GM08714 (cell line): ENCODE results near the gene MKNK2.
"Not testable (repeated sequence)": the region's sequence is repeated elsewhere in the genome, so short reads cannot be mapped to it uniquely, and the experiment has no call there.

Experiments used
- H3K4me3 ChIP-seq: fragments of 200-500 bp; sonication (Bioruptor generic); 2 replicates; pipeline ENCODE4 v1.5.1; 2014; ENCODE audit warnings: mild to moderate bottlenecking, low read length, inconsistent platforms
- ZNF274 ChIP-seq: IDR thresholded peaks from 2 replicates; pipeline ENCODE4 v1.6.1; 2012; ENCODE audit warnings: mild to moderate bottlenecking, low read depth, low read length

MKNK2 gene

GRCh38 chr19:1992759-1993260, 58.2 kb downstream of the MKNK2 start:
- no peak overlapping the region for H3K4me3 ChIP-seq
- no peak for TF ChIP-seq ZNF274

GRCh38 chr19:1991018-1991913, 59.8 kb downstream of the MKNK2 start:
- no peak overlapping the region for H3K4me3 ChIP-seq
- no peak for TF ChIP-seq ZNF274

- no peak overlapping the region for H3K4me3 ChIP-seq
- no peak for TF ChIP-seq ZNF274
Measured at GRCh38 chr19:1990230-1991017, 60.6 kb downstream of the MKNK2 start.

DNA sequence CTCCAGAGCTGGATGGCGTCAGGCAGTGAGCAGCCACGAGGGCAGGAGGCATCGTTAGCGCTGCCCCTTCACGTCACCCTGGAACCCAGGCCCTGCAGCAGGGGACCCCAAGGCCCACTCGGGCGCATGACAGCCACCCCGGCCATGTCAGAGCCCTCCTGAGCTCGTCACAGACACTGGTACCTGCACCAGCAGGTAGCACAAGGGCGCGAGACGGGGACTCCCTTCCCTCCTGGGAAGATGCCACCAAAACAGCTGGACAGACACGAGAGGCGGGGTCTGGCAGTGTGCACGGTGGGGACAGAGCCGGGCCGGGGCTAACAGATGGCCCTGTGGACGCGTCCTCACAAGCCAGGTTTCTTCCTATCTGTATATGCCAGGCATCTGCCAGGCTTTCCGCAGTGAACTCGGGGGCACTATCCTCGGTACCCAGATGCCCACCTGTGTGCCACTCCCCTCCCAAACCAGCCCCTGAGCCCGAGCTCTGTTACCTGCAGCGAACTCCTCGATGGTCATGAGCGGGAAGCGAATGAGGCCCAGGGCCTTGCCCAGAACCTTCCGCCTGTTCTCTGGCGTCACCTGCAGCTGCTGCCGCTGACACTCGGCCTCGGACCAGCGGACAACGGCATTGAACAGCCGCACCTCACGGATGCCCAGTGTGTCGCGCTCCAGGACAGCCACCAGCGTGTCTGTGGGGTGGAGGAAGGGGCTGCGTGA, 61.4 kb downstream of the MKNK2 start:
- no peak overlapping the region for H3K4me3 ChIP-seq
- no peak for TF ChIP-seq ZNF274

GRCh38 chr19:1988464-1988863, 62.6 kb downstream of the MKNK2 start:
- H3K4me3 ChIP-seq: not testable (repeated sequence)
